HCT116 (cell line): ENCODE data around the gene MAGEA11. TPM values are rescaled to one million over a fixed set of nuclear protein-coding genes. Genes with fewer than 3 reads are reported as not detected.
"Not testable (repeated sequence)": the region's sequence is repeated elsewhere in the genome, so short reads cannot be mapped to it uniquely, and the experiment has no call there.

Experiments
- ATAC-seq: fragments of 200-7000 bp; cut with Tn5 transposase; 2 replicates; pipeline ENCODE4 v1.9.1; 2020; ENCODE audit warnings: mild to moderate bottlenecking, moderate library complexity
- BruUV-seq: library from RNA; stranded (reverse); fragments of 400-500 nt; replicated peaks from 2 replicates; lab custom pipeline; 2021; lab: Mats Ljungman, UMichigan
- CTCF ChIA-PET: fragments of 300-600 bp; sonication (Branson Sonifier 250); formaldehyde crosslinking; loops from one replicate; lab custom pipeline; 2021; ENCODE audit warnings: antibody characterized with exemption; lab: Charles Lee
- POLR2A ChIA-PET: fragments of 300-600, 350-600 bp; sonication (Branson Sonifier 250); formaldehyde crosslinking; loops from one replicate; lab custom pipeline; 2021; ENCODE audit warnings: antibody characterized with exemption; lab: Charles Lee
- RAD21 ChIA-PET, 2 experiments: fragments of 300-600 bp; sonication (Branson Sonifier 250); formaldehyde crosslinking; loops; one replicate each; lab custom pipeline; 2023; ENCODE audit warnings: low total read pairs in 2 of 2; ENCODE audit not compliant: uncharacterized antibody in 2 of 2, unreplicated experiment in 2 of 2, low non-redundant PET in 1 of 2; lab: Charles Lee
- DNase-seq: peaks from one replicate; pipeline ENCODE4 v3.0.0-alpha.2; 2010; ENCODE audit warnings: low read depth, low spot score
- H2AFZ ChIP-seq: fragments of 200-600 bp; shearing (Covaris generic), sonication (generic); 2 replicates; pipeline ENCODE4 v1.6.1; 2017; ENCODE audit warnings: low read depth, mixed run types, mixed read lengths, antibody characterized with exemption, low read length; ENCODE audit not compliant: poor library complexity, severe bottlenecking
- H3K27ac ChIP-seq: 2 replicates; pipeline ENCODE4 v1.5.1; 2012; ENCODE audit warnings: low read depth, low read length
- H3K27me3 ChIP-seq: fragments of 200-600 bp; sonication (generic); 2 replicates; pipeline ENCODE4 v1.6.1; 2016; ENCODE audit warnings: mixed run types, low read length, mixed read lengths; ENCODE audit not compliant: insufficient read depth
- H3K36me3 ChIP-seq, 2 experiments: fragments of 200-500 bp in 1 of 2; fragments of 200-600 bp in 1 of 2; sonication (Bioruptor generic) in 1 of 2; sonication (generic) in 1 of 2; 2 replicates each; pipeline versions ENCODE4 v1.5.1 to v1.6.1; 2014 to 2016; ENCODE audit warnings: low read length in 2 of 2, inconsistent platforms in 1 of 2, mixed read lengths in 1 of 2, mixed run types in 1 of 2; ENCODE audit not compliant: insufficient read depth in 2 of 2, control insufficient read depth in 1 of 2
- H3K4me1 ChIP-seq, 2 experiments: fragments of 200-600 bp in 1 of 2; sonication (generic) in 1 of 2; 2 replicates each; pipeline versions ENCODE4 v1.5.1 to v1.6.1; 2012 to 2017; ENCODE audit warnings: low read length in 2 of 2, inconsistent platforms in 1 of 2, mild to moderate bottlenecking in 1 of 2, mixed read lengths in 1 of 2, mixed run types in 1 of 2, moderate library complexity in 1 of 2; ENCODE audit not compliant: insufficient read depth in 2 of 2, control insufficient read depth in 1 of 2
- H3K4me2 ChIP-seq: fragments of 200-600 bp; sonication (generic); 2 replicates; pipeline ENCODE4 v1.6.1; 2017; ENCODE audit warnings: mixed run types, low read length, mixed read lengths
- H3K4me3 ChIP-seq, 2 experiments: fragments of 200-600 bp in 1 of 2; sonication (generic) in 1 of 2; replicated peaks in 1 of 2; 2 replicates each; pipeline ENCODE4 v1.5.1; 2011 to 2016; ENCODE audit warnings: low read length in 2 of 2, control low read depth in 1 of 2, low read depth in 1 of 2, mild to moderate bottlenecking in 1 of 2, mixed read lengths in 1 of 2, mixed run types in 1 of 2
- H3K79me2 ChIP-seq: fragments of 200-600 bp; sonication (generic); 2 replicates; pipeline ENCODE4 v1.6.1; 2017; ENCODE audit warnings: mild to moderate bottlenecking, mixed run types, low read length, moderate library complexity, mixed read lengths; ENCODE audit not compliant: insufficient read depth
- H3K9ac ChIP-seq: fragments of 200-600 bp; sonication (generic); 2 replicates; pipeline ENCODE4 v1.6.1; 2016; ENCODE audit warnings: low read length, mixed read lengths
- H3K9me2 ChIP-seq: fragments of 200-600 bp; sonication (generic), shearing (Covaris generic); 2 replicates; pipeline ENCODE4 v1.6.1; 2017; ENCODE audit warnings: mixed run types, mild to moderate bottlenecking, moderate library complexity; ENCODE audit not compliant: insufficient read depth
- H3K9me3 ChIP-seq, 2 experiments: fragments of 200-500 bp in 1 of 2; fragments of 200-600 bp in 1 of 2; sonication (Bioruptor generic) in 1 of 2; sonication (generic) in 1 of 2; 2 replicates each; pipeline ENCODE4 v1.6.1; 2014 to 2017; ENCODE audit warnings: low read length in 2 of 2, mixed read lengths in 2 of 2, inconsistent platforms in 1 of 2, low read depth in 1 of 2, mild to moderate bottlenecking in 1 of 2, mixed run types in 1 of 2, moderate library complexity in 1 of 2; ENCODE audit not compliant: control insufficient read depth in 1 of 2, insufficient read depth in 1 of 2
- H4K20me1 ChIP-seq: fragments of 200-600 bp; sonication (generic), shearing (Covaris generic); 2 replicates; pipeline ENCODE4 v1.6.1; 2017; ENCODE audit warnings: mixed run types, mild to moderate bottlenecking, moderate library complexity; ENCODE audit not compliant: insufficient read depth
- JUND ChIP-seq: IDR thresholded peaks from 2 replicates; pipeline ENCODE4 v1.6.1; 2012
- POLR2AphosphoS5 ChIP-seq: IDR thresholded peaks from 2 replicates; pipeline ENCODE4 v1.6.1; 2011; ENCODE audit warnings: mild to moderate bottlenecking, low read depth, low read length, moderate library complexity
- SRF ChIP-seq: IDR thresholded peaks from 2 replicates; pipeline ENCODE4 v1.6.1; 2012; ENCODE audit warnings: low read depth
- YY1 ChIP-seq: IDR thresholded peaks from 2 replicates; pipeline ENCODE4 v1.6.1; 2011; ENCODE audit warnings: low read length, low read depth, moderate library complexity, mild to moderate bottlenecking; ENCODE audit not compliant: insufficient replicate concordance; ENCODE audit errors: extremely low read depth
- intact Hi-C: fragments of 100-400 bp; cut with micrococcal nuclease; formaldehyde crosslinking; loops from 2 replicates; pipeline ENCODE4 v1.10.0; 2022
- total RNA-seq: library from RNA; stranded (reverse); gene quantifications from one replicate; pipeline ENCODE4 v1.2.1, GENCODE V29; 2021; ENCODE audit not compliant: unreplicated experiment
- TF ChIP-seq, protein P1 (sequence below): IDR thresholded peaks from 2 replicates; pipeline ENCODE4 v1.6.1; 2012

MAGEA11 gene
- total RNA-seq, 1 experiment from 2014 or later = not detected

DNA sequence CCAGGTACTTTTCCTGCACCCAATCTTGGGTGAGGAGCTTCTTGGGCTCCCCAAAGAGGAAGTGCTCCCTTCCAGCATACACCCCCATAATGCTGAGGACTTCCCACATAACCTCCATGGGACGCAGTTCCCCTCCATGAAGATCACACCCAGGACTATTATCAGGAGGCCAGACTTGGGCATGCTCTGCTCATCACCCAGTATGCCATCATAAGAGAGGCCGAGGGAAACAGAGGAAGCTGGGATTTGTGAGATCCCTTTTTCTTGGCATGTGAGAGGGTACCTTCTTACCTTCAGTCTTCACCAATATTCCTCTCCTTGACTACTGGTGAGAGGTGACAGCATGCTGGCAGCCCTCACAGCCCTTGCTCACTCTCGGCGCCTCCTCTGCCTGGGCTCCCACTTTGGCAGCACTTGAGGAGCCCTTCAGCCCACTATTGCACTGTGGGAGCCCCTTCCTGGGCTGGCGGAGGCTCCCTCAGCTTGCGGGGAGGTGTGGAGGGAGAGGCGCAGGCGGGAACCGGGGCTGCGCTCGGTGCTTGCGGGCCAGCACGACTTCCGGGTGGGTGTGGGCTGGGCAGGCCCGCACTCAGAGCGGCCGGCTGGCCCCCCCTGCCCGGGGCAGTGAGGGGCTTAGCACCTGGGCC is 46.3 kb downstream of the MAGEA11 start:
- no TSS peak for BruUV-seq
- Histone ChIP-seq H3K36me3 (no peaks in the 10 kb centered on the region), H4K20me1 (no peaks in the 10 kb centered on the region), H3K27me3 (no peaks in the 10 kb centered on the region), H2AFZ (no peak overlapping the region), H3K9ac (no peak overlapping the region), H3K4me1 (no peaks in the 10 kb centered on the region), H3K4me3 (no peak overlapping the region), H3K9me2 (no peaks in the 10 kb centered on the region), H3K4me2 (no peak overlapping the region), H3K9me3 (no peaks in the 10 kb centered on the region), H3K27ac (no peak overlapping the region), H3K79me2 (no peaks in the 10 kb centered on the region)
- ChIA-PET RAD21 (no interaction called here), CTCF (no interaction called here), POLR2A (no interaction called here)
- no peak for DNase-seq
- TF ChIP-seq YY1 (no peak), POLR2AphosphoS5 (no peak), JUND (no peak), SRF (no peak)
- TF ChIP-seq, protein P1, sequence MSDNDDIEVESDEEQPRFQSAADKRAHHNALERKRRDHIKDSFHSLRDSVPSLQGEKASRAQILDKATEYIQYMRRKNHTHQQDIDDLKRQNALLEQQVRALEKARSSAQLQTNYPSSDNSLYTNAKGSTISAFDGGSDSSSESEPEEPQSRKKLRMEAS = no peak
- intact Hi-C loops = no loop called here
- ATAC-seq = no peak

DNA sequence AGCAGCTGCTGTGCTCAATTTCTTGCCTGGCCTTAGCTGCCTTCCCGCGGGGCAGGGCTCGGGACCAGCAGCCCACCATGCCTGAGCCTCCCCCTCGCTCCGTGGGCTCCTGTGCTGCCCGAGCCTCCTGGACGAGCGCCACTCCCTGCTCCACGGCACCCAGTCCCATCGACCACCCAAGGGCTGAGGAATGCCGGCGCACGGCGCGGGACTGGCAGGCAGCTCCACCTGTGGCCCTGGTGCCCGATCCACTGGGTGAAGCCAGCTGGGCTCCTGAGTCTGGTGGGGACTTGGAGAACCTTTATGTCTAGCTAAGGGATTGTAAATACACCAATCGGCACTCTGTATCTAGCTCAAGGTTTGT is 46.8 kb downstream of the MAGEA11 start:
- H3K9me3 ChIP-seq, H3K36me3 ChIP-seq, H4K20me1 ChIP-seq, H3K4me2 ChIP-seq, POLR2A ChIA-PET, DNase-seq, H3K9me2 ChIP-seq, H2AFZ ChIP-seq, BruUV-seq, intact Hi-C loops, H3K27ac ChIP-seq, CTCF ChIA-PET, H3K27me3 ChIP-seq, H3K4me3 ChIP-seq, H3K79me2 ChIP-seq, ATAC-seq, RAD21 ChIA-PET, H3K4me1 ChIP-seq, H3K9ac ChIP-seq: not testable (repeated sequence)
